Trophoblast cell (in vitro differentiated cells and primary cell): Measurements from ENCODE around the gene ELL2.

Experiments
- DNase-seq, 2 donors: peaks; one replicate each; pipeline ENCODE4 v3.0.0-alpha.2; 2016
- H2AFZ ChIP-seq: 2 replicates; pipeline ENCODE4 v1.6.1; 2013; ENCODE audit warnings: low read length, moderate library complexity, mild to moderate bottlenecking; ENCODE audit not compliant: insufficient read depth, poor library complexity
- H2AK5ac ChIP-seq: 2 replicates; pipeline ENCODE4 v1.6.1; 2013; ENCODE audit warnings: mild to moderate bottlenecking, low read length
- H2BK120ac ChIP-seq: 2 replicates; pipeline ENCODE4 v1.6.1; 2013; ENCODE audit warnings: low read length, mild to moderate bottlenecking, moderate library complexity; ENCODE audit not compliant: insufficient read depth, poor library complexity
- H2BK12ac ChIP-seq: 2 replicates; pipeline ENCODE4 v1.6.1; 2013; ENCODE audit warnings: mild to moderate bottlenecking, low read length, moderate library complexity
- H2BK5ac ChIP-seq: 2 replicates; pipeline ENCODE4 v1.6.1; 2013; ENCODE audit warnings: low read length, low read depth, moderate library complexity, mild to moderate bottlenecking; ENCODE audit not compliant: poor library complexity
- H3K14ac ChIP-seq: 2 replicates; pipeline ENCODE4 v1.6.1; 2013; ENCODE audit warnings: mild to moderate bottlenecking, low read length
- H3K18ac ChIP-seq: 2 replicates; pipeline ENCODE4 v1.6.1; 2013; ENCODE audit warnings: mild to moderate bottlenecking, low read length
- H3K23ac ChIP-seq: 2 replicates; pipeline ENCODE4 v1.6.1; 2013; ENCODE audit warnings: low read length
- H3K27ac ChIP-seq: 2 replicates; pipeline ENCODE4 v1.5.1; 2013; ENCODE audit warnings: low read depth, mild to moderate bottlenecking, inconsistent platforms, low read length, moderate library complexity
- H3K27me3 ChIP-seq: 2 replicates; pipeline ENCODE4 v1.6.1; 2013; ENCODE audit warnings: inconsistent platforms, mild to moderate bottlenecking, low read length, moderate library complexity; ENCODE audit not compliant: insufficient read depth
- H3K36me3 ChIP-seq, 2 experiments: 1 replicate in 1 of 2; 2 replicates in 1 of 2; pipeline ENCODE4 v1.6.1; 2013; ENCODE audit warnings: low read length in 2 of 2, mild to moderate bottlenecking in 2 of 2, moderate library complexity in 1 of 2; ENCODE audit not compliant: insufficient read depth in 2 of 2, control insufficient read depth in 1 of 2
- H3K4ac ChIP-seq: 2 replicates; pipeline ENCODE4 v1.6.1; 2013; ENCODE audit warnings: low read depth, mild to moderate bottlenecking, low read length, moderate library complexity
- H3K4me1 ChIP-seq, 2 experiments: 1 replicate in 1 of 2; 2 replicates in 1 of 2; pipeline ENCODE4 v1.6.1; 2013; ENCODE audit warnings: low read length in 2 of 2, mild to moderate bottlenecking in 2 of 2, moderate library complexity in 1 of 2; ENCODE audit not compliant: insufficient read depth in 2 of 2, control insufficient read depth in 1 of 2
- H3K4me2 ChIP-seq: 2 replicates; pipeline ENCODE4 v1.6.1; 2013; ENCODE audit warnings: inconsistent platforms, mild to moderate bottlenecking, low read length, moderate library complexity
- H3K4me3 ChIP-seq: 2 replicates; pipeline ENCODE4 v1.5.1; 2013; ENCODE audit warnings: mild to moderate bottlenecking, low read depth, low read length, inconsistent platforms
- H3K79me1 ChIP-seq: one replicate; pipeline ENCODE4 v1.6.1; 2013; ENCODE audit warnings: low read length
- H3K79me2 ChIP-seq: 2 replicates; pipeline ENCODE4 v1.6.1; 2013; ENCODE audit warnings: low read length, mild to moderate bottlenecking; ENCODE audit not compliant: control insufficient read depth, insufficient read depth, poor library complexity
- H3K9ac ChIP-seq: 2 replicates; pipeline ENCODE4 v1.6.1; 2013; ENCODE audit warnings: mild to moderate bottlenecking, low read length
- H3K9me3 ChIP-seq: 2 replicates; pipeline ENCODE4 v1.6.1; 2013; ENCODE audit warnings: low read depth, mild to moderate bottlenecking, control low read depth, inconsistent platforms, low read length; ENCODE audit not compliant: insufficient read depth
- H4K12ac ChIP-seq: 2 replicates; pipeline ENCODE4 v1.6.1; 2013; ENCODE audit warnings: low read depth, mild to moderate bottlenecking, low read length, moderate library complexity
- H4K8ac ChIP-seq: 2 replicates; pipeline ENCODE4 v1.6.1; 2013; ENCODE audit warnings: low read depth, mild to moderate bottlenecking, low read length, moderate library complexity
- H4K91ac ChIP-seq: one replicate; pipeline ENCODE4 v1.6.1; 2013; ENCODE audit warnings: low read depth, mild to moderate bottlenecking, low read length, moderate library complexity
- WGBS: extraction: QIAGEN DNeasy Blood & Tissue Kit; methylation state at CpG from one replicate; pipeline ENCODE4 v1.1.7; 2013; ENCODE audit warnings: missing lambda C conversion rate; ENCODE audit not compliant: insufficient read length, insufficient coverage; ENCODE audit errors: extremely low coverage; 5-methylcytosine and 5-hydroxymethylcytosine counted together

The ELL2 gene

GRCh38 chr5:95948631-95949030 is 13.0 kb downstream of the ELL2 start:
- H2BK5ac ChIP-seq = no peak overlapping the region

GRCh38 chr5:95946451-95946850 is 15.2 kb downstream of the ELL2 start:
- H3K4me1 ChIP-seq = peaks cover 0 to 3% of the 10 kb centered on the region in 2 experiments
- WGBS = no CpG with 5 or more reads among the region's 1 CpG
- no peak for DNase-seq
- H2BK12ac ChIP-seq = no peak overlapping the region
- H4K12ac ChIP-seq = no peak overlapping the region
- H2BK5ac ChIP-seq = no peak overlapping the region
- H3K14ac ChIP-seq = no peak overlapping the region
- H3K27me3 ChIP-seq = no peaks in the 10 kb centered on the region
- no peak overlapping the region for H3K4me3 ChIP-seq
- H3K79me2 ChIP-seq = no peaks in the 10 kb centered on the region
- no peaks in the 10 kb centered on the region for H3K36me3 ChIP-seq
- H3K4me2 ChIP-seq = no peak overlapping the region
- H3K4ac ChIP-seq = no peak overlapping the region
- H4K8ac ChIP-seq = no peak overlapping the region
- no peak overlapping the region for H3K9ac ChIP-seq
- no peak overlapping the region for H3K27ac ChIP-seq
- no peaks in the 10 kb centered on the region for H3K9me3 ChIP-seq
- no peaks in the 10 kb centered on the region for H3K79me1 ChIP-seq
- no peak overlapping the region for H2BK120ac ChIP-seq
- H4K91ac ChIP-seq = no peak overlapping the region
- H3K23ac ChIP-seq = no peak overlapping the region
- H2AFZ ChIP-seq = no peak overlapping the region
- H3K18ac ChIP-seq = no peak overlapping the region
- no peak overlapping the region for H2AK5ac ChIP-seq

More at GRCh38 chr5:95948631-95949030, 13.0 kb downstream of the ELL2 start:
- no peak overlapping the region for H2BK120ac ChIP-seq
- H3K18ac ChIP-seq = no peak overlapping the region
- H4K8ac ChIP-seq = no peak overlapping the region
- peak in 1 of 2 donors; percentile 26 for DNase-seq
- H3K36me3 ChIP-seq = no peaks in the 10 kb centered on the region
- H3K9ac ChIP-seq = no peak overlapping the region
- no peak overlapping the region for H3K14ac ChIP-seq
- no peak overlapping the region for H3K27ac ChIP-seq
- peaks cover 0 to 1% of the 10 kb centered on the region in 2 experiments for H3K4me1 ChIP-seq
- H3K9me3 ChIP-seq = no peaks in the 10 kb centered on the region
- no peak overlapping the region for H3K4me3 ChIP-seq
- H3K4me2 ChIP-seq = no peak overlapping the region
- no peak overlapping the region for H3K4ac ChIP-seq
- no peak overlapping the region for H2AK5ac ChIP-seq
- H2AFZ ChIP-seq = no peak overlapping the region
- H3K79me1 ChIP-seq = no peaks in the 10 kb centered on the region
- H2BK12ac ChIP-seq = no peak overlapping the region
- no peaks in the 10 kb centered on the region for H3K27me3 ChIP-seq
- no peak overlapping the region for H3K23ac ChIP-seq
- H4K91ac ChIP-seq = no peak overlapping the region
- no peaks in the 10 kb centered on the region for H3K79me2 ChIP-seq
- no peak overlapping the region for H4K12ac ChIP-seq

DNA sequence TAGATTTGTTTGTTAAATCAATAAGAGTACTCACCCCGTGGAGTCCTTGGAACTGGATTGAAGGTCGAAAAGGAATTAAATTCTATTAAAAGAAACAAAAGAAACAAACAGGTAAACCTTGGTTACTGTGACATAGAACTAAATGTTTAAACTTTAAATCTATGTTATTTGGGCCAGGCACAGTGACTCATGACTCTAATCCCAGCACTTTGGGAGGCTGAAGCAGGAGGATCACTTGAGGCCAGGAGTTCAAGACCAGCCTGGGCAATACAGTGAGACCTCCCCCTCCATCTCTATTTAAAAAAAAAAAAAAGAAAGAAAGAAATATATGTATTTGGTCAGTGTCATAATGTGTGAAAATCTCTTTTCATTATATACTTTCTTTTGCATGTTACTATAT is 18.7 kb downstream of the ELL2 start:
- no peak overlapping the region for H2AK5ac ChIP-seq

GRCh38 chr5:95942414-95942813 is 19.2 kb downstream of the ELL2 start:
- no peaks in the 10 kb centered on the region for H3K9me3 ChIP-seq
- H2BK120ac ChIP-seq = no peak overlapping the region
- no CpG with 5 or more reads among the region's 2 CpGs for WGBS
- no peaks in the 10 kb centered on the region for H3K27me3 ChIP-seq
- H3K4me2 ChIP-seq = no peak overlapping the region
- no peak overlapping the region for H2BK5ac ChIP-seq
- DNase-seq = no peak
- H3K18ac ChIP-seq = no peak overlapping the region
- H2BK12ac ChIP-seq = no peak overlapping the region
- no peak overlapping the region for H3K4me3 ChIP-seq
- no peak overlapping the region for H4K91ac ChIP-seq
- H2AFZ ChIP-seq = no peak overlapping the region
- no peak overlapping the region for H4K8ac ChIP-seq
- no peak overlapping the region for H3K27ac ChIP-seq
- H3K79me1 ChIP-seq = no peaks in the 10 kb centered on the region
- no peak overlapping the region for H3K23ac ChIP-seq
- H3K4me1 ChIP-seq = peaks cover 0 to 7% of the 10 kb centered on the region in 2 experiments
- no peak overlapping the region for H3K4ac ChIP-seq
- no peaks in the 10 kb centered on the region for H3K36me3 ChIP-seq
- H3K14ac ChIP-seq = no peak overlapping the region
- no peak overlapping the region for H2AK5ac ChIP-seq
- no peak overlapping the region for H3K9ac ChIP-seq
- H4K12ac ChIP-seq = no peak overlapping the region
- no peaks in the 10 kb centered on the region for H3K79me2 ChIP-seq

More for the DNA sequence above, 18.7 kb downstream of the ELL2 start:
- WGBS = no CpG with 5 or more reads among the region's 2 CpGs
- no peak overlapping the region for H4K91ac ChIP-seq
- H3K4me3 ChIP-seq = no peak overlapping the region
- H2BK5ac ChIP-seq = no peak overlapping the region
- H4K12ac ChIP-seq = no peak overlapping the region
- DNase-seq = no peak
- no peak overlapping the region for H3K18ac ChIP-seq
- H3K23ac ChIP-seq = no peak overlapping the region
- no peak overlapping the region for H3K4ac ChIP-seq
- H3K27me3 ChIP-seq = no peaks in the 10 kb centered on the region
- H3K14ac ChIP-seq = no peak overlapping the region
- no peak overlapping the region for H3K4me2 ChIP-seq
- no peak overlapping the region for H2AFZ ChIP-seq
- no peaks in the 10 kb centered on the region for H3K9me3 ChIP-seq
- no peak overlapping the region for H2BK120ac ChIP-seq
- no peaks in the 10 kb centered on the region for H3K79me2 ChIP-seq
- H3K36me3 ChIP-seq = no peaks in the 10 kb centered on the region
- H3K27ac ChIP-seq = no peak overlapping the region
- peaks cover 0 to 7% of the 10 kb centered on the region in 2 experiments for H3K4me1 ChIP-seq
- no peak overlapping the region for H2BK12ac ChIP-seq
- H4K8ac ChIP-seq = no peak overlapping the region
- H3K9ac ChIP-seq = no peak overlapping the region
- H3K79me1 ChIP-seq = no peaks in the 10 kb centered on the region
